SKM-1 treated with dmso at 0.1 percent for 144 hours (cell line): ENCODE data around the gene SIX5.

Experiments used
- DNase-seq: peaks from one replicate; lab custom pipeline; 2025; ENCODE audit not compliant: unreplicated experiment; lab: John Stamatoyannopoulos, UW

The SIX5 gene

GRCh38 chr19:45716359-45717130 lies 52.5 kb downstream of the SIX5 start:
- DNase-seq = no peak

GRCh38 chr19:45715139-45715538 lies 53.9 kb downstream of the SIX5 start:
- DNase-seq = no peak
